GM12801 (cell line): Measurements from ENCODE around the gene ZNF787.

Source experiments
- TF ChIP-seq, protein P1 (sequence below): IDR thresholded peaks from one replicate; pipeline ENCODE4 v1.5.1; 2011; ENCODE audit warnings: control low read depth; ENCODE audit not compliant: insufficient read length; ENCODE audit errors: extremely low read depth

Gene ZNF787

DNA sequence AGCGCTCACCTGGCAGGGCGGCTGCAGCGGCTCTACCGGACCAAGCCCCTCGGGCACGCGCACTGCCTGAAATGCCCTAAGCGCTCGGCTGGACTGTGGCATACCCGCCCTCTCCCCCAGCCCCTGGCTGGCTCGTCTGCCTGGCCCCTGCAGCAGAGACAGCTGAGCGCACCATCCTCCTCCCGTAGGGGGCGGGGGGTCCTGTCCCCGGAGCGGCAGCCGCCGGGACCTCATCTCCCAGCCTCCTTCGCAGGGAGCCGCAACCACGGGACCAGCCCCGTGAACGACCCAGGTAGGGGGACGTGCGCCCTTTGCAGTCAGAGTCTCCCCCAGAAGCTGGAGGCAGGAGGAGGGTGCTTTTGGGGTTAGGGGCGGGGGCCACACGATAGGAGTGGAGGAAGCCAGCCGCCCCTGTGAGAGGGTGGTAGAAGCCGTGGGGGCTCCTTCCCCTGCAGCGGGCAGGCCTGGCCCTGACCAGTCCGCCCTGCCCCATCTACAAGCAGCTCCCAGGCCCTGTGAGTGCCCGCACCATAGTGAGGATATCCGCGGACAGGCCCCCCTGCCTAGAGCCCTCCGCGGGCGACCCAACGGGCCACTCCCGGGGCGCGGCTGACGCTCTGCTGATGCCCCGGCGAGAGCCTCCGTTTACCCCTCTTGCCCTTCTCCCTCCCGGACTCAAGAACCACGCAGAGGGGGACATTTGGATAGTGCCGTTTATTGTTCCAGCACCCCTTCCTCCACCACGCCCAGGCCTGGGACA, 34.2 kb downstream of the ZNF787 start:
- TF ChIP-seq, protein P1, sequence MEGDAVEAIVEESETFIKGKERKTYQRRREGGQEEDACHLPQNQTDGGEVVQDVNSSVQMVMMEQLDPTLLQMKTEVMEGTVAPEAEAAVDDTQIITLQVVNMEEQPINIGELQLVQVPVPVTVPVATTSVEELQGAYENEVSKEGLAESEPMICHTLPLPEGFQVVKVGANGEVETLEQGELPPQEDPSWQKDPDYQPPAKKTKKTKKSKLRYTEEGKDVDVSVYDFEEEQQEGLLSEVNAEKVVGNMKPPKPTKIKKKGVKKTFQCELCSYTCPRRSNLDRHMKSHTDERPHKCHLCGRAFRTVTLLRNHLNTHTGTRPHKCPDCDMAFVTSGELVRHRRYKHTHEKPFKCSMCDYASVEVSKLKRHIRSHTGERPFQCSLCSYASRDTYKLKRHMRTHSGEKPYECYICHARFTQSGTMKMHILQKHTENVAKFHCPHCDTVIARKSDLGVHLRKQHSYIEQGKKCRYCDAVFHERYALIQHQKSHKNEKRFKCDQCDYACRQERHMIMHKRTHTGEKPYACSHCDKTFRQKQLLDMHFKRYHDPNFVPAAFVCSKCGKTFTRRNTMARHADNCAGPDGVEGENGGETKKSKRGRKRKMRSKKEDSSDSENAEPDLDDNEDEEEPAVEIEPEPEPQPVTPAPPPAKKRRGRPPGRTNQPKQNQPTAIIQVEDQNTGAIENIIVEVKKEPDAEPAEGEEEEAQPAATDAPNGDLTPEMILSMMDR, result no peak

DNA sequence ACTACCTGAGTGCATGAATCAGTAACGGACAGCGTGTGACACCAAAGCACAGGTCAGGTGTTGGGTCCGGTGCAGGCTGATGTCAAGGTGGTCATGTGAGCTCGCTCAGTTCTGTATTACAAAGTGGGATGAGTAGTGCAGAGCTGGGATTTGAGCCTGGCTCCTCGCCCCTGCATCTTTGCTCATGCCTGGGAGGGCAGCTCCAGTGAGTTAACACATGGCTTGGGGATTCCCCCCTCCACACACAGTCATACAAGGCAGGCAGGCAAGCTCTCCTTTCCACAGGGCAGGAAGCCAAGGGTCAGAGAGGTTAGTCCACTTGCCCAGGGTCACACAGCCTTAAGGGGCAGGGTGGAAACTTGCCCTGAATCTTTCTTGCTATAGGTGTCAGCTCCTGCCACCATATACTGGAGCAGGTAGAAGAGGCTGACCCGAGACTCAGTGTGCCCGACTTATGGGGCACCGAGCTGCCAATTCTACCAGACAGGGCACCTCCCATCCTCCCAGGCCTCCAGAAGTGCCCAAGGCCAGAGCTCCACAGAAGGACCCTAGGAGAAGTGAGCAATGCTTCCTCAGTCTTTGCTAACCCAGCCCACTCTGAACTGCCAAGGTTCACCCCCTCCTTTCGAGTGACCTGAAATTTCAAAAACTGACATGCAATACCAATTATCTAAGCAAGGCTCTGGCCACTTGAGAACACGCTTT, 35.4 kb downstream of the ZNF787 start:
- TF ChIP-seq, protein P1, result no peak

GRCh38 chr19:56084835-56085536, 36.1 kb downstream of the ZNF787 start:
- TF ChIP-seq, protein P1, result no peak

DNA sequence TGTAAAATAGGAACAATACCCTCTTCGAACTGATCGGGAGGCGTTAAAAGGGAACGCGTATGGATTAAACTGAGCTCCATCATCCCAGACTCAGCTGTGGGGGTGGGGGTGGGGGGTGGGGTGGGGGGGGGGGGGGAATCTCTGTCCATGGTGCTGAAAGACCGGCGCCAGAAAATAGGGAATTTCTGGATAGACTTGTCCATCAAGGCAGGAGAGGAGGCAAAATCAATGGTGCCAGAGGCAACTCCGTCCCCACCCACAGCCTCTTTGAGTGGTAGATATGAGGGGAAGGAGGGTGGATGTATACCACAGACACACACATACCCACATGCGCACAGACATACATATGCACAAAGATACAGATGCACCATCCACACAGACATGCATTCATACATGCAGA, 37.4 kb downstream of the ZNF787 start:
- TF ChIP-seq, protein P1, result no peak

- TF ChIP-seq, protein P1, result no peak
Observed at GRCh38 chr19:56080669-56081401, 40.3 kb downstream of the ZNF787 start.

DNA sequence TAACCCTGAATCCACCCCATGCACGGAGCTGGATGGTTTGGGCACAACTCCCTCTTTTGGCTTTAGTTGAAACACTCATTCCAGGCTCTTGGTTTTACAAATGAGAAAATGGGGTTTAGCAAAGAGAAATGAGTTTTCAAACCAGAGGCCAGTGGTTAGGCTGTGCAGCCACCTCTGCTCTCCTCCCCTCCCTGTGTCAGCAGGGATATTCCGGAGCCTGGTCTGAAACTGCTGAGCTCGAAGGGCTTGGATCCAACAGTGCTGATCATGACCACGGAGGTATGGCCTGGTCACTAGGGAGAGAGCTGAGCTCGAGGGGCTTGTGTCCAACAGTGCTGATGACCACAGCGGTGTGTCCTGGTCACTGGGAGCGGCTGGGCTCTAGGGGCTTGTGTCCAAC, 41.5 kb downstream of the ZNF787 start:
- TF ChIP-seq, protein P1, result no peak

DNA sequence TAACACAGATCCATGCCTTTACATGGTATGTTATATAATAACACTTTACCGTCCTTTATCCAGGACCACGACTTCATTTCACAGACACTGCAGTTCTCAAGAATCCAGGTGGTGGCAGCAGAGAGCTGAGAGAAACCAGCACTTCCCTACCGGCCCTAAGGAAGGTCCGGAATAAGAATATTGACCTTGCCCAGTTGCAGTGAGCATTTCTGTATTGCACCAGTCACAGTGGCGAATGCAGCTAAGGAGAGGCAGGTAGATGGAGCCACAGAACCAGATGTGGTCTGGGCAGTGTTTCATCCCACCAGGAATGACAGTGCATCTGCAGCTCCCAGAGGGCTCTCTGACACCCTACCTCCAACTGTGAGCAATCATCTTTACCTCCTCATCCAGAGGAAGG, 44.6 kb downstream of the ZNF787 start:
- TF ChIP-seq, protein P1, result no peak
